CD4-positive, alpha-beta T cell treated with Interleukin-2 at 100 ng/mL for 4 hours (primary cell): ENCODE data around the gene NUCB1.
A peak's percentile ranks its signal among the peaks of the same experiment; 100 is the strongest.
"Not testable (repeated sequence)": the region's sequence is repeated elsewhere in the genome, so short reads cannot be mapped to it uniquely, and the experiment has no call there.

ENCODE experiments used
- DNase-seq: peaks from one replicate; pipeline ENCODE4 v3.0.0-alpha.2; 2020; ENCODE audit warnings: low spot score

The NUCB1 gene

DNA sequence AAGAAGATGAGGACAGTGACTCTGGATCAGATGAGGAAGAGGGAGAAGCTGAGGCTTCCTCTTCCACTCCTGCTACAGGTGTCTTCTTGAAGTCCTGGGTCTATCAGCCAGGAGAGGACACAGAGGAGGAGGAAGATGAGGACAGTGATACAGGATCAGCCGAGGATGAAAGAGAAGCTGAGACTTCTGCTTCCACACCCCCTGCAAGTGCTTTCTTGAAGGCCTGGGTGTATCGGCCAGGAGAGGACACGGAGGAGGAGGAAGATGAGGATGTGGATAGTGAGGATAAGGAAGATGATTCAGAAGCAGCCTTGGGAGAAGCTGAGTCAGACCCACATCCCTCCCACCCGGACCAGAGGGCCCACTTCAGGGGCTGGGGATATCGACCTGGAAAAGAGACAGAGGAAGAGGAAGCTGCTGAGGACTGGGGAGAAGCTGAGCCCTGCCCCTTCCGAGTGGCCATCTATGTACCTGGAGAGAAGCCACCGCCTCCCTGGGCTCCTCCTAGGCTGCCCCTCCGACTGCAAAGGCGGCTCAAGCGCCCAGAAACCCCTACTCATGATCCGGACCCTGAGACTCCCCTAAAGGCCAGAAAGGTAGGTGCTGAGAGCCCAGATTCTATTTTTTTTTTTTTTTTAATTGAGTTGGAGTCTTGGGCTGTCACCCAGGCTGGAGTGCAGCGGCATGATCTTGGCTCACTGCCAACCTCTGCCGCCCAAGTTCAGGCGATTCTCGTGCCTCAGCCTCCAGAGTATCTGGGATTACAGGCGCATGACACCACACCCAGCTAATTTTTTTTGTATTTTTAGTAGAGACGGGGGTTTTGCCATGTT, 25.6 kb upstream of the NUCB1 start:
- DNase-seq: no peak

DNA sequence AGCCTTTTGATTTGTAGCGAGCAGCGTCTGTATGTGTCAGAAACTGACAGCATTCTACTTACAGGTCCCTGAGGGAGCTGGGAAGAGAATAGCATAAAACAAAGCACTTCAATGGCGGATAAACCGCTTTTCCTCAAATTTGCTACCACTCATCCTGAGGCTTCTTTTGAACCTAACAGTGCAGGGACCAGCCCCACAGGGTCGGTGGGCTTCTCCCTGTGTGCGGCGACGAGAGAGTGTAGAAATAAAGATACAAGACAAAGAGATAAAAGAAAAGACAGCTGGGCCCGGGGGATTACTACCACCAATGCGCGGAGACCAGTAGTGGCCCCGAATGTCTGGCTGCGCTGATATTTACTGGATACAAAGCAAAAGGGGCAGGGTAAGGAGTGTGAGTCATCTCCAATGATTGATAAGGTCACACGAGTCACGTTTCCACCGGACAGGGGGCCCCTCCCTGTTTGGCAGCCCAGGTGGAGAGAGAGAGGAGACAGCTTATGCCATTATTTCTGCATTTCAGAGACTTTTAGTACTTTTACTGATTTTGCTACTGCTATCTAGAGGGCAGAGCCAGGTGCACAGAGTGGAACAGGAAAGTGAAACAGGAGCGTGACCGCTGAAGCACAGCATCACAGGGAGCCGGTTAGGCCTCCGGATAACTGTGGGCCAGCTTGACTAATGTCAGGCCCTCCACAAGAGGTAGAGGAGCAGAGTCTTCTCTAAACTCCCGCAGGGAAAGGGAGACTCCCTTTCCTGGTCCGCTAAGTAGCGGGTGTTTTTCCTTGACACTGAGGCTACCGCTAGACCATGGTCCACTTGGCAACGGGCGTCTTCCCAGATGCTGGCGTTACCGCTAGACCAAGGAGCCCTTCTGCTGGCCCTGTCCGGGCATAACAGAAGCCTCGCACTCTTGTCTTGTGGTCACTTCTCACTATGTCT, 23.8 kb upstream of the NUCB1 start:
- peak; percentile 62 for DNase-seq

DNA sequence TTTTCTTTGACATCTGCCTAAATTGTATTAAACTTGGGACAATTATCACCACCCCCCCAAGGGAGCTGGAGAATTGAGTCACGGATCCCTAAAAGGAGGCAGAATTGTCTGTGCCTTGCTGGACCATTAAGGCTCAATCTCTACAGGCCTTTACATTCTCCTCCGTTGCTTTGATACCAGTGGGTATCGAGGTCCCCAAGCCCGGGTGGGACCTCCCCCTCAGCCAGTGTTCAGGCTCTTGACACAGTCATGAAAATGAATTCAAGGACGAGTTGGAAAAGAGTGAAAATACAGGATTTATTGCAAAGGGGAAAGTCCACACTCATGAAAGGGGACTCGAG, 22.3 kb upstream of the NUCB1 start:
- no peak for DNase-seq

DNA sequence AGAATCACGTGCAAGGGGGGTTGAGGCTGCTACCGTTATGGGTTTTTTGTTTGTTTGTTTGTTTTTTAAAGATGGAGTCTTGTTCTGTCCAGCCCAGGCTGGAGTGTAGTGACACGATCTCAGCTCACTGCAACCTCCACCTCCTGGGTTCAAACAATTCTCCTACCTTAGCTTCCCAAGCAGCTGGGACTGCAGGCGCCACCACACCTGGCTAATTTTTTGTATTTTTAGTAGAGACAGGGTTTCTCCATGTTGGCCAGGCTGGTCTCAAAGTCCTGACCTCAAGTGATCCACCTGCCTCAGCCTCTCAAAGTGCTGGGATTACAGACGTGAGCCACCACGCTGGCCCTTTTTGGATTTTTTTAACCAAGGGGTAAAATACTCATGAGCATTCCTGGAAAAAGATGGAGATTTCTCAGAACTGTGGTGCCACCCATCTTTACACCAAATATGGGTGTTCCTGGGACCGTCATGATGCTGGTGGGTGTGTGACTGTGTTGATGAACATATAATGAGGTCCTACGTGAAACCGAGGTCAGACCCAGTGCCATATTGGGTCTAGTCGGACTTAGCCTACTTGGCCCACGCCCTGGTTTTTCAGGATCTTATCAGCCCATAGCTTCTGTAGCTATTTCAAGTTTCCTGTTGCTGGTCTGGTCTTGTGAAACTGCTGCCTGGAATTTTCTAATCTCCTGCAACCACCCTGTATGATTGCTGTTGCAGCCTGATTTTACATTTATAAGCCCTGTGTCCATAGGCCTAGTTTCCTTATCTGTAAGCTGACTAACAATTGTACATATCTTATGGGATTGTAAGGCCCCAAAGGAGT, 21.7 kb upstream of the NUCB1 start:
- peak; percentile 48 for DNase-seq

DNA sequence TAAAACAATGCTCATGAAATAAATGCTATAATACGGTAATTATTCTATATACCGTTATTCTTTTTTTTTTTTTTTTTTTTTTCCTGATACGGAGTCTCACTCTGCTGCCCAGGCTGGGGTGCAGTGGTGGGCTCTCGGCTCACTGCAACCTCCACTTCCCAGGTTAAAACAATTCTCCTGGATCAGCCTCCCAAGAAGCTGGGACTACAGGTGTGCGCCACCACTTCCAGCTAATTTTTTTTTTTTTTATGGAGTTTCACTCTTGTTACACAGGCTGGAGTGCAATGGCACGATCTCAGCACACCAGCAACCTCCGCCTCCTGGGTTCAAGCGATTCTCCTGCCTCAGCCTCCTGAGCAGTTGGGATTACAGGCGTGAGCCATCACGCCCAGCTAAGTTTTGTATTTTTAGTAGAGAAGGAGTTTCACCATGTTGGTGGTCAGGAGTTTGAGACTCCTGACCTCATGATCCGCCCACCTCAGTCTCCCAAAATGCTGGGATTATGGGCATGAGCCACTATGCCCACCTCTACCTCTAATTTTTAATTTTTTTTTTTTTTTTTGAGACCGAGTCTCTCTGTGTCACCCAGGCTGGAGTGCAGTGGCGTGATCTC, 21.0 kb upstream of the NUCB1 start:
- DNase-seq: no peak

DNA sequence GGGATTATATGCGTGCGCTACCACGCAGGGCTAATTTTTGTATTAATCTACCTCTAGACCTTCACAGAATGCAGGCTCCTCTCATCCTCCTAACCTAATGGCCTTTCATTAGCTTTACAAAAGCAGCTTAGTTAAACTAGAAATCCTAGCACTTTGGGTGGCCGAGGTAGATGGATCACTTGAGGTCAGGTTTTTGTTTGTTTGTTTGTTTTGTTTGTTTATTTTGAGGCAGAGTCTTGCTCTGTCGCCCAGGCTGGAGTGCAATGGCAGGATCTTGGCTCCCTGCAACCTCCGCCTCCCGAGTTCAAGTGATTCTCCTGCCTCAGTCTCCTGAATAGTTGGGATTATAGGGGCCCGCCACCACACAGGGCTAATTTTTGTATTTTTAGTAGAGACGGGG, 20.4 kb upstream of the NUCB1 start:
- not testable (repeated sequence) for DNase-seq

DNA sequence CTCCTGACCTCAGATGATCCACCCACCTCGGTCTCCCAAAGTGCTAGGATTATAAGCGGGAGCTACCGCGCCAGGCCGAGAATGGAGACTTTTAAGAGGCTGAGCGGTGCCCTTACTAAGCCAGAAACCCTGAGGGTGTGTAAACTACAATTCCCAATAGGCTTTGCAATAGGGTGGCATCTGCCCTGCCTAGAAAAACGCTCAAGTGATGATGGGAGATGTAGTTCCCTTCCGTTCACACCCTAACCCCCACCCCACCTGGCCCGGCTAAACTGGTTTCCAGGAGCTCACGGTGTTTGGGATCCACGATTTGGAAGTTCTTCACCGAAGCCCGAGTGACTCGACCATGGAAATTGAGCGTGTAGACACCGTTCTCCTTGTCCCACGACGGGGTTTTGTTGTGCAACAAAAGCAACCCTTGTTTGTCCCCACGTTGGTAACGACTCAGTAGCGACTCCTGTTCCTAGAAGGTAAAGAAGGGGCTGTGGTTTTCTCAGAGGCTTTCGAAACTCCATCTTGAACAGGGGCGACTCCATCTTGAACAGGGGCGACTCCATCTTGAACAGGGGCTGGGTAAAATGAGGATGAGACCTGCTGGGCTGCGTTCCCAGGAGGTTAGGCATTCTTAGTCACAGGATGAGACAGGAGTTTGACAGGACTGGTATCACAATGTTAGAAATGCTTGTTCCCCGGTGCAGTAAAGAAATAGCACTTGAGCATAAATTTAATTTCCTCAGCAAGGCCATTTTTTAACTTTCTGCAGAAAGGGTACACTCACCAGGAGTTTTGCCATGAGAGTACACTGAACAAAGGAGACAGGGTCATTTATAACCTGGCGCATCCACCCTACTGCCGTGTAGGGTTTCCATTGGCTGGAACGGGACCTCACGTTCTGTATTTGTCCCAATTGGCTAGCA, 18.1 kb upstream of the NUCB1 start:
- DNase-seq: peak; percentile 27

DNA sequence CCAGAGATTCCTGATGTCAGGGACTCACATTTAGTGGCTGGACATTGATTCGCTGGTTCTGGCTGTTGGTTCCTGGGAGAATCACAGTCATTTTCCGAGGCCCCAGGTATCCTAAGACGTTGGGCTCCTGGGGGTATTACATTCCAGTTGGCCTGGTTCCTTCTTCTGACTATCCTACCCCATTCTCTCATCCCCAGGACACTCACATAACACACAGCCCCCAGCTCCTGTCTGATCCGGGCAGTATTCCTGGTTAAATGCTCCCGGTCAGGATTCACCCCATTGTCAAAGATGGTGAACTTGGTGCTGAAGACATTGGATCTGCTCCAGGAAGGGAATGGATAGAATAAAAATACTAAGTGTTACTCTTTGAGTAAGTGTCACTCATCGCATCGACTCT, 16.4 kb upstream of the NUCB1 start:
- DNase-seq: no peak

DNA sequence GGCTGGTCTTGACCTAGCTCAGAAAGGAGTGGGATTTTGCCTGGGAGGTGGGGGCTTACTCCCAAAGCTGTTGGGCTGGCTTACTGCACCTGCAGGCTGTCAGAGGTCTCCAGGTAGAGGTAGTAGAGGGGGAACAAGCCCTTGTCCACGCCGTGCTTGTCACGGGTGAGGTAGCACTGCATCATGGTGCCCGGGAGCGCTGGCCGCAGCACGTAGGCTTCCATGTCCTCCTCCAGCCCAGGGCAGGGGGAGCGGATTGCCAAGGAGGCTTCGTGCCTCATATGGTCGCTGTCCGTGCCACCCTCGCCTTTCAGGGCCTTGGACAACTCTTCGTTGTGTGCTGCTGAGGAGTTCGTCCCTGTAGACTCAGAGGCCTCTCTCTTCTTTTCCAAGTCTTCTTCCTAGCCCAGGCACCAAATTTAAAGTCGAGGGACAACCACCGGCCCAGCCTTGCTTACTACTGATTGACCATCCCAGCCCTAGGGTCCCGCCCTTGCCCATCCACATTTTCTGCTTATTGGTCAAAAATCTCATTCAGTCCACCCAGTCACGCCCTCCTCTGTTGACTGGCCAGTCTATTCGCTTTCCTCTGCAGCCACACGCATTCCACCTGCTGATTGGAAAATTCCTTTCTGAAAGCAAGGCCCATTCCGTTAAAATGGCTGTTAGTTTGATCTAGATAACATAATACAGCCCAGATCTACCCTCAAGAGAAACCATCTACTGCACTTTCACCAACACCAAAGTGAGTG, 12.1 kb upstream of the NUCB1 start:
- no peak for DNase-seq

DNA sequence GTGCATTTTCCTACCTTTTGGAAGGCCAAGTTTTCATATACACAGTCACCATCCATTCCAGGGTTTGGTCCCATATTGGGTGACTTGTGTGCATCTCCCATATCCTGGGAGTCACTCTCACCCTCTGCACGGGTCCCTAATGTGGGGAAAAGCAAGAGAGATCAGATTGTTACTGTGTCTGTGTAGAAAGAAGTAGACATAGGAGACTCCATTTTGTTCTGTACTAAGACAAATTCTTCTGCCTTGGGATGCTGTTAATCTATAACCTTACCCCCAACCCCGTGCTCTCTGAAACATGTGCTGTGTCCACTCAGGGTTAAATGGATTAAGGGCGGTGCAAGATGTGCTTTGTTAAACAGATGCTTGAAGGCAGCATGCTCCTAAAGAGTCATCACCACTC, 10.6 kb upstream of the NUCB1 start:
- DNase-seq: not testable (repeated sequence)

DNA sequence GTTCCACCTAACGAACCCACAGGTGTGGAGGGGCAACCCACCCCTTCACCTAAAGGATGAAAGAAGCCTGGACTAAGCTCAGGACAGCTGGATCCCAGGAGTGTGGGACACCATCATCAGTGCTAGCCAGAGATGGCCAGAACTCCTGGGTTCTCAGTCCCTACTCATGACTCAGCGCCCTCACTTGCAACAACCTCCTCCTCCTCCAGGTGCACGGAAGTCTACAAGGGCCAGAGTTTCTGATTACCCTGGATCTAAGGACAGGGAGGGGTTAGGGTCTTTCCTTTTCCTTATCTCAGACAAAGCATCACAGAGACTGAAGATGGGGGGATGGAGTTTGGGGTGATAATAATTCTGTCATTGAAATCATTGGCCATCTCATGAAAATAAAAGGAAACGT, 9.6 kb upstream of the NUCB1 start:
- DNase-seq: no peak

DNA sequence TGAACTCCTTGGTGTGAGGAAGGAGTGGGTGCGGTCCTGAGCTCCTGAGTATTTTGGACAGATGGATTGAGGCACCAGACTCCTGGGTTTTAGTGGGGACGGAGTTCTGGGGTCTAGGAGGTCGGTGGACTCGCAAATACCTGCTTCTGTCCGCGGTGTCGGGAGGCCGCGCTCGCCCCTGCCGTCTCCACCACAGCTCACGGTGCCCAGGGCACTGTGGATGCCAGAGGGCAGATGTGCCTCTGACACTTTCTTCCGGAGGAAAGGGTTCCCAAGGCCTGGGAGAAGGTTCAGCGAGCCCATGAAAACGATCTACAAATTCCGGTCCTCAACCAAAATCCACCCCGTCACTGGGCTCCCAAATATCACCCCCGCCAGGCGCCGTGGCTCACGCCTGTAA, 4.9 kb upstream of the NUCB1 start:
- no peak for DNase-seq

DNA sequence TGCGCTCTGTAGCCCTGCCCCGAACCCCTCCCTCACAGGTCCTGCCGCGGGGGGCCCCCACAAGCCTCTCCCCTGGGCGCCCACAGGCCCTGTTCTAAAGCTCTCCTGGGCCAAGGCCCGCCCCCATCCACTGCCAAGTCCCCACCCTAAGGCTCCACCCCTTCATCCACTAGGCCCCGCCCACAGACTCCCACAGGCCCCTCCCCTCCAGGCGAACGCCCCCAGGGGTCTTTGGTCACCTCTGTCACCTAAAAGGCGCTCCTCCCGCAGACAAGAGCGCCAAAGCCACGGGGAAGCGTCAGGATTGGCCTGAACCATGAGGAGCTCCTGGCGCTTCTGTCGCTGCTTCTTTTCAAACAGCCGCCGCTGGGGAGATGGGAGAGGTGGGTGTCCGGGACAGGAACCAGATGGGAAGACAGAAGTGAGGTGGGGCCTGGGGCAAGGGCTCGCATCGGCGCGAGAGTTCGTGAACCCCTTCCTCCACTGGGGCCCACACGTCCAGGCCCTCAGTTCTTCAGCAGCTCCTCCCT, 3.9 kb upstream of the NUCB1 start:
- no peak for DNase-seq

DNA sequence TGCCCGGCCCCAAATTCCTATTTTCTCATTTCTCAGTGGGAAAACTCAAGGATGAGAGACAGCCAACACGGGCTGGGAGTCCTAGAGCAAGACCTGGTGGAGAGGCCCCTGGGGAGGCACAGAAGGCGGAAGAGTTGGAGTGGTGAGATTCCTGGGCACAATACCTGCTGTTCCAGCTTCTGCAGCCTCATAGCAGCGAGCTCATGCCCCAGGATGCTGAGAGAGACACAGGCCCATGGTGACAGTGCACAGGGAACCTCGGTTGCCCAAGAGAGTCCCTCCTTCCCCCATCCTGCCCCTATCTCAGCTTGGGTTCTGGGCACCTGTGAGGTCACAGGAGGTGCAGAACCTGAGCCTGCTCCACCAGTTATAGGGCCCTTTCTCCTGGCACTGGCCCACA, 2.9 kb upstream of the NUCB1 start:
- no peak for DNase-seq

DNA sequence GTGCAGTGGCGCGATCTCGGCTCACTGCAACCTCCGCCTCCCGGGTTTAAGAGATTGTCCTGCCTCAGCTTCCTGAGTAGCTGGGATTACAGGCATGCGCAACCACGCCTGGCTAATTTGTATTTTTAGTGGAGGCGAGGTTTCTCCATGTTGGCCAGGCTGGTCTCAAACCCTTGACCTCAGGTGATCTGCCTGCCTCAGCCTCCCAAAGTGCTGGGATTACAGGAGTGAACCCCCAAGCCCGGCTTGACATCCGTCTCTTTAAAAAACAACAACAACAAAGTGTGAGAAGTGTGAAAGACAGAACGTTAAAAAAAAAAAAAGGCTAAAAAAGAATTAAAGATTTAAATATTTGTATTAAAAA, 744 bp upstream of the NUCB1 start:
- not testable (repeated sequence) for DNase-seq

DNA sequence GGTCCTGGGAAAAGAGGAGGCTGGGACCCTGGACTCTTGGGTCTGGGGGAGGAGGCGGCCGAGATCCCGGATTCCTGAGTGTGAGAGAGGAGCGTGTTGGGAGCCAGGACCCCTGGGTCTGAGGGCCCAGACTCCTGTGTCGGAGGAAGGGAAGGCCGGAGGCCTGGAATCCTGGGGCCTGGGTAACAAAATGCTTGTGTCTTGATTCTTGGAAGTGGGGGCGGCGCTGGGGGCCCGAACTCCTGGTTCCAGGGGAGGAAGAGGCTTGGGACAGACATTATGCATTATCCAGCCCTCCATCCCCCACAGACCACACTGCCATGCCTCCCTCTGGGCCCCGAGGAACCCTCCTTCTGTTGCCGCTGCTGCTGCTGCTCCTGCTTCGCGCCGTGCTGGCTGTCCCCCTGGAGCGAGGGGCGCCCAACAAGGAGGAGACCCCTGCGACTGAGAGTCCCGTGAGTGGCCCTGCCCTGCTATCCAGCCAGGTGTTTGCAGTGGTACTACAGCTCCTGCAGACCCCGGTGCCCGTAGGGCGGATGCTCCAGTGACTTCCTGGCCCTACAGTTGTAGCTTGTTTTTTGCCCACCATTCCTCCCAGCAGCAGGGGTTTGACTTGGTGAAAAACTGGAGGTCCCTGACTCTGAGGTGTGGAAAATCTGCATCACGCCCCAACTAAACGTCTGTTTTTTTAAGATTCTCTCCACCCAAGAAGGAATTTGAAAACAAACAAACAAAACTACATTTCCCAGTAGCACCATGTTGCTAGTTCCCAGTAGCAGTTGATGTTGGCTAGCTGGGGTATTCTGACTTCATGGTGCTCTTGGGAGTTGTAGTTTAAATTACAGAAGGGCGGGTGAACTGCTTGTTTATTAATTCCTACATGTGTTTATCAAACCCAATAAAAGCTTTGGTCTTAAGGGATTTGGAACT, 630 bp downstream of the NUCB1 start:
- peak; percentile 47 for DNase-seq

DNA sequence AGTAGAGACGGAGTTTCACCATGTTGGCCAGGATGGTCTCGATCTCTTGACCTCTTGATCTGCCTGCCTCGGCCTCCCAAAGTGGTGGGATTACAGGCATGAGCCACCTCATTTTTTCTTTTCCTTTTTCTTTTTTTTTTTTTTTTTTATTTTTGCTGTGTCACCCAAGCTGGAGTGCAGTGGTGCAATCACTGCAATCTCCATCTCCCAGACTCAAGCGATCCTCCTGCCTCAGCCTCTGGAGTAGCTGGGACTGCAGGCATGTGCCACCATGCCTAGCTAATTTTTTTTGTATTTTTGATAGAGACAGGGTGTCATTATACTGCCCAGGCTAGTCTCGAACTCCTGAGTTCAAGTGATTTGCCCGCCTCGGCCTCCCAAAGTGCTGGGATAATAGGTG, 2.2 kb downstream of the NUCB1 start:
- DNase-seq: not testable (repeated sequence)

DNA sequence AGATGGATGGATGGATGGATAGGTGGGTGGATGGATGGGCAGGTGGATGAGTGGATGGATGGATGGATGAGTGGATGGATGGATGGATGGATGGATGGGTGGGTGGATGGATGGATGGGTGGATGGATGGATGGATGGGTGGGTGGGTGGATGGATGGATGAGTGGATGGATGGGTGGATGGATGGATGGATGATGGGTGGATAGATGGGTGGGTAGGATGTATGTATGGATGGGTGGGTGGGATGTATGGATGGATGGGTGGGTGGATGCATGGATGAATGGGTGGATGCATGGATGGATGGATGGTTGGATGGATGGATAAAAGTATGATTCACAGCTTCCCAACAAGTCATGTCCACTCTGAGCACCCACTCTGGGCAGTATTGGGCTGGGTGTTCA, 3.7 kb downstream of the NUCB1 start:
- DNase-seq: not testable (repeated sequence)

DNA sequence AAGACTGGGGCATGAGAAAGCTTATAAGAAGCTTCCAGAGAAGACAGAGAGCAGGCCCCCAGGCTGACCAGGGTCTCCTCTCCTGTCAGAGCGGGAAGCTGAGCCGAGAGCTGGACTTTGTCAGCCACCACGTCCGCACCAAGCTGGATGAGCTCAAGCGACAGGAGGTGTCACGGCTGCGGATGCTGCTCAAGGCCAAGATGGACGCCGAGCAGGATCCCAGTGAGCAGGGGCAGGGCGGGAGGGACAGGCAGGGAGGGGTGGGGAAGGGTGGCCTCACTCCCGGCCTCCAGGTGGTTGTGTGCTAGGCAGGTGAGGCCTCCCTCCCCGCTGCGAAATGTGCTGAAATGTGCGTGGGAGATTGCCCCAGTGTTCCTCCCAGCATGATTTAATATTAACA, 5.6 kb downstream of the NUCB1 start:
- no peak for DNase-seq
